ENCODE data around the gene CACNA2D4. TPM values are rescaled to one million over a fixed set of nuclear protein-coding genes. Genes with fewer than 3 reads are reported as not detected.
A peak's percentile ranks its signal among the peaks of the same experiment; 100 is the strongest.

Gene CACNA2D4
- total and polyA plus RNA-seq, 2 of the 13 experiments (the other 11 are each of a cell fraction or from before 2014, with no cell fraction given), result 14.2 to 136 TPM

DNA sequence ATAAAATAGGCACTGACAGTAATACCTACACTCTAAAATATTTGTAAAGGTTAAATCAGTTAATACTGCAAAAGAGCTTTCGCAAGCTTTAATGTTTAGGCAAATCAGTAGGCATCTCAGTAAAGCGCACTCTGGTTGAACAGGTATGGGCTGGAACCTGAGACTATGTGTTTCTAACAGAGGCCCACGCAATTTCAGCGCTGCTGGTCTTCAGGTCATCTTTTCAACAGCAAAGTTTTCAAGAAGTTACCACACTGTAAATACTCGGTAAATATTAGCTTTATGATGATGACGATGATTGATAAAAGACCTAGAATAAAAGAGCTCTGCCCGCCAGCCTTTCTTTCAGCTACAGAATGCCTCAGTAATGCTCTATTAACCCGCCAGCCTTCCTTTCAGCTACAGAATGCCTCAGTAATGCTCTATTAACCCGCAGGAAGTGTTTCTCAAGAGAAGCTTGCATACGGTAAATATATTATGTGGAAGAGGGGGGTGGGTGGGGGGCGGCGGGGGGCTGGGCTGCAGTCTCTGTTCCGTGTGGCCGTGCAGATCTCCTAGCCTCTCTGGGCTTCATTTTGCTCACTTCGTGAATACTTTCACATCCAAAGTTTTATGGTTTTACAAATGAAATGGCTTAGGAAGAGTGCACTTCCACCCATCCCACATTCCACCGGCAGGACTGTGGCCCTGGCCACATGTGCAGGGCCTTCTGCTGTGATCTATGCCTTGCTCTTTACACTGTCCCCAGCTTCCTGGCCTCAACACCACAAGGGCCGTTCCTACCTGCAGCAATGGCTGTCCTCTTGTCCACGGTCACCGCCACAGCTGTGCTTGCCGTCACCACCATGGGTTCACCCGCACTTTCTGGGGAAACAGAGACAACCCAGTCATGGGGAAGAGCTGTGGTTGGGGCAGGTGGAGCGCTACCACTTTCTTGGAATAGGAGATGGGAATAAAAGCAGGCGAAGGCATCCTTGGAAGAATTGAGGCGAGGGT is 78.2 kb downstream of the CACNA2D4 start:
- no TSS peak for BruUV-seq (replicated peaks)
- Histone ChIP-seq H3K9me3 (ENCODE audit: low read length) (no peaks in the 10 kb centered on the region), H3K27me3 (ENCODE audit: control insufficient read depth in 1 of 2, insufficient read depth in 2 of 2, low read length in 2 of 2) (peaks cover 7 to 19% of the 10 kb centered on the region in 2 experiments), H3K27ac (ENCODE audit: extremely low read length, insufficient read depth, low read length) (no peak overlapping the region), H2AFZ (ENCODE audit: low read length) (no peak overlapping the region), H4K20me1 (ENCODE audit: insufficient read depth, low read length) (no peaks in the 10 kb centered on the region), H3K79me2 (ENCODE audit: insufficient read depth, low read length) (no peaks in the 10 kb centered on the region), H3K4me3 (replicated peaks in 1 of 3; ENCODE audit: insufficient read depth in 1 of 3, low read depth in 2 of 3, low read length in 3 of 3) (no peak overlapping the region), H3K4me1 (ENCODE audit: insufficient read depth, low read length) (peaks cover 61% of the 10 kb centered on the region), H3K9ac (ENCODE audit: insufficient read depth, low read depth, low read length) (no peak overlapping the region), H3K36me3 (replicated peaks in 1 of 2; ENCODE audit: control insufficient read depth in 1 of 2, insufficient read depth in 2 of 2, low read length in 2 of 2) (no peaks in the 10 kb centered on the region), H3K4me2 (ENCODE audit: low read depth, low read length) (peak overlapping the region; percentile 55)
- intact Hi-C loops (cut with micrococcal nuclease; ENCODE audit: unreplicated experiment) (no loop called here), in situ Hi-C loops (cut with HindIII; ENCODE audit: extremely low pct_ligation_motif_present, low pct_unique_long_range_greater_than_20kb) (no loop called here)
- FAIRE-seq, result no peak
- 38% methylated on average over 22 of the region's 24 CpGs for WGBS (ENCODE audit: low lambda C conversion rate)
- ATAC-seq, result peak; percentile 42
- POLR2A ChIA-PET, result interaction anchor here (1.0 kb wide), 1 partner anchor 18 kb away, joined by 3 read pairs; no protein-coding TSS in a partner anchor
- DNase-seq (ENCODE audit: low spot score), result peak; percentile 61
- CTCF ChIA-PET (ENCODE audit: low intra/inter-chr PET ratio, low total read pairs), result no interaction called here
- TF ChIP-seq TP53 (CRISPR knock-in tag; conservative IDR thresholded peaks at IDR 0.05) (no peak), ZNF569 (CRISPR knock-in tag; IDR thresholded peaks at IDR 0.05; ENCODE audit: borderline replicate concordance) (no peak), ZNF773 (CRISPR knock-in tag; IDR thresholded peaks at IDR 0.05; ENCODE audit: borderline replicate concordance) (no peak), ZFX (CRISPR knock-in tag; IDR thresholded peaks at IDR 0.05; ENCODE audit: low read depth) (peak; percentile 58), SP140L (CRISPR knock-in tag; IDR thresholded peaks at IDR 0.05; ENCODE audit: borderline replicate concordance) (no peak), ZFP36 (IDR thresholded peaks at IDR 0.05; ENCODE audit: borderline replicate concordance, low read depth, low read length, partially characterized antibody) (no peak), ZNF572 (CRISPR knock-in tag; IDR thresholded peaks at IDR 0.05) (0 out of 2 replicates have a peak, but pooled peaks have one; percentile 65), ZFP91 (CRISPR knock-in tag; IDR thresholded peaks at IDR 0.05; ENCODE audit: borderline replicate concordance) (no peak), DRAP1 (CRISPR knock-in tag; IDR thresholded peaks at IDR 0.05) (no peak), HES4 (CRISPR knock-in tag; IDR thresholded peaks at IDR 0.05; ENCODE audit: borderline replicate concordance) (no peak), ZMYM3 (CRISPR knock-in tag; IDR thresholded peaks at IDR 0.05) (no peak)
- TF ChIP-seq, protein P1, sequence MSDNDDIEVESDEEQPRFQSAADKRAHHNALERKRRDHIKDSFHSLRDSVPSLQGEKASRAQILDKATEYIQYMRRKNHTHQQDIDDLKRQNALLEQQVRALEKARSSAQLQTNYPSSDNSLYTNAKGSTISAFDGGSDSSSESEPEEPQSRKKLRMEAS (IDR thresholded peaks at IDR 0.05), result peak; percentile 44; the same call in 1 of the 2 replicates
- TF ChIP-seq, protein P2, sequence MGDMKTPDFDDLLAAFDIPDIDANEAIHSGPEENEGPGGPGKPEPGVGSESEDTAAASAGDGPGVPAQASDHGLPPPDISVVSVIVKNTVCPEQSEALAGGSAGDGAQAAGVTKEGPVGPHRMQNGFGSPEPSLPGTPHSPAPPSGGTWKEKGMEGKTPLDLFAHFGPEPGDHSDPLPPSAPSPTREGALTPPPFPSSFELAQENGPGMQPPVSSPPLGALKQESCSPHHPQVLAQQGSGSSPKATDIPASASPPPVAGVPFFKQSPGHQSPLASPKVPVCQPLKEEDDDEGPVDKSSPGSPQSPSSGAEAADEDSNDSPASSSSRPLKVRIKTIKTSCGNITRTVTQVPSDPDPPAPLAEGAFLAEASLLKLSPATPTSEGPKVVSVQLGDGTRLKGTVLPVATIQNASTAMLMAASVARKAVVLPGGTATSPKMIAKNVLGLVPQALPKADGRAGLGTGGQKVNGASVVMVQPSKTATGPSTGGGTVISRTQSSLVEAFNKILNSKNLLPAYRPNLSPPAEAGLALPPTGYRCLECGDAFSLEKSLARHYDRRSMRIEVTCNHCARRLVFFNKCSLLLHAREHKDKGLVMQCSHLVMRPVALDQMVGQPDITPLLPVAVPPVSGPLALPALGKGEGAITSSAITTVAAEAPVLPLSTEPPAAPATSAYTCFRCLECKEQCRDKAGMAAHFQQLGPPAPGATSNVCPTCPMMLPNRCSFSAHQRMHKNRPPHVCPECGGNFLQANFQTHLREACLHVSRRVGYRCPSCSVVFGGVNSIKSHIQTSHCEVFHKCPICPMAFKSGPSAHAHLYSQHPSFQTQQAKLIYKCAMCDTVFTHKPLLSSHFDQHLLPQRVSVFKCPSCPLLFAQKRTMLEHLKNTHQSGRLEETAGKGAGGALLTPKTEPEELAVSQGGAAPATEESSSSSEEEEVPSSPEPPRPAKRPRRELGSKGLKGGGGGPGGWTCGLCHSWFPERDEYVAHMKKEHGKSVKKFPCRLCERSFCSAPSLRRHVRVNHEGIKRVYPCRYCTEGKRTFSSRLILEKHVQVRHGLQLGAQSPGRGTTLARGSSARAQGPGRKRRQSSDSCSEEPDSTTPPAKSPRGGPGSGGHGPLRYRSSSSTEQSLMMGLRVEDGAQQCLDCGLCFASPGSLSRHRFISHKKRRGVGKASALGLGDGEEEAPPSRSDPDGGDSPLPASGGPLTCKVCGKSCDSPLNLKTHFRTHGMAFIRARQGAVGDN (CRISPR knock-in tag; IDR thresholded peaks at IDR 0.05), result peak; percentile 83
- TF ChIP-seq, protein P3, sequence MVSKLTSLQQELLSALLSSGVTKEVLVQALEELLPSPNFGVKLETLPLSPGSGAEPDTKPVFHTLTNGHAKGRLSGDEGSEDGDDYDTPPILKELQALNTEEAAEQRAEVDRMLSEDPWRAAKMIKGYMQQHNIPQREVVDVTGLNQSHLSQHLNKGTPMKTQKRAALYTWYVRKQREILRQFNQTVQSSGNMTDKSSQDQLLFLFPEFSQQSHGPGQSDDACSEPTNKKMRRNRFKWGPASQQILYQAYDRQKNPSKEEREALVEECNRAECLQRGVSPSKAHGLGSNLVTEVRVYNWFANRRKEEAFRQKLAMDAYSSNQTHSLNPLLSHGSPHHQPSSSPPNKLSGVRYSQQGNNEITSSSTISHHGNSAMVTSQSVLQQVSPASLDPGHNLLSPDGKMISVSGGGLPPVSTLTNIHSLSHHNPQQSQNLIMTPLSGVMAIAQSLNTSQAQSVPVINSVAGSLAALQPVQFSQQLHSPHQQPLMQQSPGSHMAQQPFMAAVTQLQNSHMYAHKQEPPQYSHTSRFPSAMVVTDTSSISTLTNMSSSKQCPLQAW (CRISPR knock-in tag; IDR thresholded peaks at IDR 0.05), result 0 out of 2 replicates have a peak, but pooled peaks have one; percentile 25
